Chondrocyte (in vitro differentiated cells): Measurements from ENCODE around the gene SYVN1. TPM values are rescaled to one million over a fixed set of nuclear protein-coding genes. Genes with fewer than 3 reads are reported as not detected.

Experiments used
- DNase-seq: peaks from one replicate; pipeline ENCODE4 v3.0.0; 2021; ENCODE audit warnings: mixed read lengths, low spot score
- H3K27ac Mint-ChIP-seq: one replicate; pipeline ENCODE4 v1.8.0; 2021; ENCODE audit warnings: mild to moderate bottlenecking, moderate library complexity, mixed read lengths; ENCODE audit not compliant: unreplicated experiment
- H3K27me3 Mint-ChIP-seq: 2 replicates; pipeline ENCODE4 v1.8.0; 2021; ENCODE audit warnings: low read depth, mixed read lengths
- H3K36me3 Mint-ChIP-seq: 2 replicates; pipeline ENCODE4 v1.8.0; 2021; ENCODE audit warnings: low read depth, mixed read lengths
- H3K4me1 Mint-ChIP-seq: 2 replicates; pipeline ENCODE4 v1.8.0; 2021; ENCODE audit warnings: low read depth, mild to moderate bottlenecking, mixed read lengths
- H3K4me3 Mint-ChIP-seq: one replicate; pipeline ENCODE4 v1.8.0; 2021; ENCODE audit warnings: mild to moderate bottlenecking, moderate library complexity, mixed read lengths; ENCODE audit not compliant: unreplicated experiment
- H3K9me3 Mint-ChIP-seq: 2 replicates; pipeline ENCODE4 v1.8.0; 2021; ENCODE audit warnings: low read depth, mixed read lengths
- CTCF ChIP-seq: fragments of 200-600 bp; sonication (generic); IDR thresholded peaks from 2 replicates; pipeline ENCODE4 v1.5.0; 2021; ENCODE audit warnings: antibody characterized with exemption, mild to moderate bottlenecking, moderate library complexity
- total RNA-seq: library from RNA; stranded (reverse); gene quantifications from 3 replicates; pipeline ENCODE4 v1.2.1, GENCODE V29; 2021

The SYVN1 gene
- total RNA-seq, 1 donor from 2014 or later = 53.5 TPM

- Mint-ChIP-seq H3K4me3 (no peak overlapping the region), H3K27ac (no peak overlapping the region), H3K36me3 (no peaks in the 10 kb centered on the region), H3K4me1 (peaks cover 8% of the 10 kb centered on the region), H3K9me3 (no peaks in the 10 kb centered on the region), H3K27me3 (no peaks in the 10 kb centered on the region)
- DNase-seq = no peak
- no peak for TF ChIP-seq CTCF
These were observed 32.6 kb upstream of the SYVN1 start for GRCh38 chr11:65166893-65167292.

- no peak for DNase-seq
- Mint-ChIP-seq H3K4me3 (no peak overlapping the region), H3K4me1 (peaks cover 8% of the 10 kb centered on the region), H3K36me3 (no peaks in the 10 kb centered on the region), H3K9me3 (no peaks in the 10 kb centered on the region), H3K27me3 (no peaks in the 10 kb centered on the region), H3K27ac (no peak overlapping the region)
- no peak for TF ChIP-seq CTCF
These were observed 31.3 kb upstream of the SYVN1 start for GRCh38 chr11:65165410-65166317.

- Mint-ChIP-seq H3K27ac (no peak overlapping the region), H3K36me3 (no peaks in the 10 kb centered on the region), H3K4me3 (no peak overlapping the region), H3K4me1 (no peaks in the 10 kb centered on the region), H3K9me3 (no peaks in the 10 kb centered on the region), H3K27me3 (peaks cover 2% of the 10 kb centered on the region)
- no peak for TF ChIP-seq CTCF
- no peak for DNase-seq
These were observed 29.4 kb upstream of the SYVN1 start for GRCh38 chr11:65163684-65164083.

- H3K36me3 Mint-ChIP-seq = no peaks in the 10 kb centered on the region
- H3K27ac Mint-ChIP-seq = no peak overlapping the region
- peaks cover 2% of the 10 kb centered on the region for H3K27me3 Mint-ChIP-seq
These were observed 26.3 kb upstream of the SYVN1 start for GRCh38 chr11:65160643-65161042.

GRCh38 chr11:65159012-65159411 is 24.7 kb upstream of the SYVN1 start:
- no peaks in the 10 kb centered on the region for H3K36me3 Mint-ChIP-seq
- H3K4me1 Mint-ChIP-seq = no peaks in the 10 kb centered on the region
- no peak overlapping the region for H3K27ac Mint-ChIP-seq
- TF ChIP-seq CTCF = no peak
- H3K27me3 Mint-ChIP-seq = peaks cover 2% of the 10 kb centered on the region
- no peaks in the 10 kb centered on the region for H3K9me3 Mint-ChIP-seq
- DNase-seq = no peak
- no peak overlapping the region for H3K4me3 Mint-ChIP-seq

More at GRCh38 chr11:65160643-65161042, 26.3 kb upstream of the SYVN1 start:
- DNase-seq = no peak
- TF ChIP-seq CTCF = no peak
- Mint-ChIP-seq H3K4me1 (no peaks in the 10 kb centered on the region), H3K9me3 (no peaks in the 10 kb centered on the region), H3K4me3 (no peak overlapping the region)
